GM12892 (cell line): ENCODE results near the gene NTRK3.

Experiments
- POLR2A ChIP-seq: IDR thresholded peaks from 2 replicates; pipeline ENCODE4 v1.6.1; 2011; ENCODE audit warnings: low read depth, low read length, control low read depth
- POLR2AphosphoS5 ChIP-seq: IDR thresholded peaks from 2 replicates; pipeline ENCODE4 v1.6.1; 2011; ENCODE audit warnings: low read depth, low read length, control low read depth
- TAF1 ChIP-seq: IDR thresholded peaks from 2 replicates; pipeline ENCODE4 v1.6.1; 2011; ENCODE audit warnings: low read depth, mild to moderate bottlenecking, control low read depth, low read length, borderline replicate concordance

DNA sequence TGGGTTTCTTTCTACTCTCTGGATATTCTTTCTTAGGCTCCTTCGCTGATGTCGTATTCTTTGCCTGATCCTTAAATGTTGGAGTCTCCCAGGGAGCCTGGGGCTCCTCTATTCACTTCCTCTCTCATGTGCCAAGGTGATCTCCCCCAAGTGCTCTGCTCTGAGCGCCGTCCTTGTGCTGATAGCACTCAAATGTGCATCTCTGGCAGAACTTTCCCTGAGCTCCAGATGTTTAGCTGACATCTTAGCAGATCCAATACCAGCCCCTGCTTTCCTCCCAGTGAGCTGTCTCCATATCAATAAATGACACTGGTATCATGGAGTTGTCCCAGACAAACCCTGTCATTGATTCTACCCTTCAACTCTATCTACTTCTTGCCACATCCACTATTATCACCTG, 62.4 kb downstream of the NTRK3 start:
- TF ChIP-seq POLR2AphosphoS5 (no peak), POLR2A (no peak), TAF1 (no peak)
